C4-2B (cell line): ENCODE data around the gene HDAC4.

ENCODE experiments used
- CTCF ChIP-seq: fragments of 450-650 bp; conservative IDR thresholded peaks from 2 replicates; pipeline ENCODE4 v1.5.1; 2017; ENCODE audit warnings: mild to moderate bottlenecking
- ZFX ChIP-seq: fragments of 450-650 bp; IDR thresholded peaks from 2 replicates; pipeline ENCODE4 v1.6.1; 2017

DNA sequence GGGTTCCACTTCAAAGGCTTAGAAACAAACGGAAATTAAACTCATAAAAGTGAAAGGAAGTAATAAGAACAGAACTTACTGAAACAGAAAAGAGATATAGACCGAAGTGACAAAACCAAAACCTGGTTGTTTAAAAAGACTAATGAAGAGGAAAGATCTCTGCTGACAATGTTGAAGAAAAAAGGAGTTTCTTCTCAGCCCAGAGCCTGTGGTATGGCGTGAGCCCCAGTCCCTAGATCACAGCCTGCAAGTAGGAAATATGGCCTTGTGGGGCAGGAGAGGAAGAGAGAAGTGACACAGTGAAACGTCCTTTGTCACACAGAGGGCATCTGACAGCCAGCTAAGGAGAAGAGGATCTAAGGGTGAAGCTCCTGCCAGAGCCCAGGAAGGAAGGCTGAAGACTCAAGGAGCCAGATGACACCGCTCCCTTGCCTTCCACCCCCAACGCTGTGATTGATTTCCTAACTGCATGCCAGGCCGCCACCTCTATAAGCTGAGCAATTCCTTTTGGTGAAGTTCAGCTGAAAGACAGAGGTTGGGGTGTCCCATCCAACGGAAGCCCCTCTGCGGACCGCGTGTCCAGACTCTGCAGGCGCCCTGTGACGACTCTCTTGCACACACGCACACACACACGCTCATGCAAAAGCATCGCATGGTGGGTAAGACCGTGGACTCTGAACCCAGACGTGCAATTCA, 141.1 kb downstream of the HDAC4 start:
- no peak for TF ChIP-seq CTCF
- no peak for TF ChIP-seq ZFX
